Neural progenitor cell (in vitro differentiated cells): Measurements from ENCODE around the gene AP2M1.

ENCODE experiments used
- EZH2 ChIP-seq: fragments of 200-600 bp; sonication (generic); IDR thresholded peaks from 2 replicates; pipeline ENCODE4 v1.6.1; 2017; ENCODE audit warnings: antibody characterized with exemption, mild to moderate bottlenecking, moderate library complexity
- EZH2phosphoT487 ChIP-seq: fragments of 200-600 bp; sonication (generic); IDR thresholded peaks from 2 replicates; pipeline ENCODE4 v1.6.1; 2017; ENCODE audit warnings: antibody characterized with exemption
- TF ChIP-seq, protein P1 (sequence below): fragments of 200-600 bp; sonication (generic); IDR thresholded peaks from 2 replicates; pipeline ENCODE4 v1.5.1; 2017; ENCODE audit warnings: antibody characterized with exemption, mild to moderate bottlenecking

DNA sequence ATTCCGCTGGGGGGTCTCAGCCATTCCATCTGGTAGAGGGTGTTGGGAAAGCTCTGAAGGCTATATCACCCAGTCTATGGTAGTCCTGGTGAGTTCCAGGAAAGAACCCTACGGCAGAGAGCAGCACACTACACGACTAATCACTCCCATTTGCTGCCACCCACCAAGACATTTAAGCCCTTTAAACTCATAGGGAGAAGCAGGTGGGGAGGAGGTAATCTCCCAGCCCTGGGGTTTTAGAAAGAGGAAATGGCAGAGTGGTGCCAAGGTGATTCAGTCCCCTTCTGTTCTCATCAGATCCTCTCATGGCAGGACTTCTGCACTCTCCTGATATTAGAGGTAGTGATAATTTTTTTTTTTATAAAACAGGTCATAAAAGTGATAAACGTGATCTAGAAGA lies 44.2 kb downstream of the AP2M1 start:
- TF ChIP-seq EZH2 = no peak
- TF ChIP-seq, protein P1, sequence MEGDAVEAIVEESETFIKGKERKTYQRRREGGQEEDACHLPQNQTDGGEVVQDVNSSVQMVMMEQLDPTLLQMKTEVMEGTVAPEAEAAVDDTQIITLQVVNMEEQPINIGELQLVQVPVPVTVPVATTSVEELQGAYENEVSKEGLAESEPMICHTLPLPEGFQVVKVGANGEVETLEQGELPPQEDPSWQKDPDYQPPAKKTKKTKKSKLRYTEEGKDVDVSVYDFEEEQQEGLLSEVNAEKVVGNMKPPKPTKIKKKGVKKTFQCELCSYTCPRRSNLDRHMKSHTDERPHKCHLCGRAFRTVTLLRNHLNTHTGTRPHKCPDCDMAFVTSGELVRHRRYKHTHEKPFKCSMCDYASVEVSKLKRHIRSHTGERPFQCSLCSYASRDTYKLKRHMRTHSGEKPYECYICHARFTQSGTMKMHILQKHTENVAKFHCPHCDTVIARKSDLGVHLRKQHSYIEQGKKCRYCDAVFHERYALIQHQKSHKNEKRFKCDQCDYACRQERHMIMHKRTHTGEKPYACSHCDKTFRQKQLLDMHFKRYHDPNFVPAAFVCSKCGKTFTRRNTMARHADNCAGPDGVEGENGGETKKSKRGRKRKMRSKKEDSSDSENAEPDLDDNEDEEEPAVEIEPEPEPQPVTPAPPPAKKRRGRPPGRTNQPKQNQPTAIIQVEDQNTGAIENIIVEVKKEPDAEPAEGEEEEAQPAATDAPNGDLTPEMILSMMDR = no peak
- no peak for TF ChIP-seq EZH2phosphoT487
